HG03108 (cell line): Measurements from ENCODE around the gene PRKAR1B.

ENCODE experiments used
- ATAC-seq: cut with Tn5 transposase; IDR thresholded peaks from one replicate; pipeline ENCODE4 v1.9.1; 2021; ENCODE audit warnings: moderate library complexity; ENCODE audit not compliant: unreplicated experiment

The PRKAR1B gene

DNA sequence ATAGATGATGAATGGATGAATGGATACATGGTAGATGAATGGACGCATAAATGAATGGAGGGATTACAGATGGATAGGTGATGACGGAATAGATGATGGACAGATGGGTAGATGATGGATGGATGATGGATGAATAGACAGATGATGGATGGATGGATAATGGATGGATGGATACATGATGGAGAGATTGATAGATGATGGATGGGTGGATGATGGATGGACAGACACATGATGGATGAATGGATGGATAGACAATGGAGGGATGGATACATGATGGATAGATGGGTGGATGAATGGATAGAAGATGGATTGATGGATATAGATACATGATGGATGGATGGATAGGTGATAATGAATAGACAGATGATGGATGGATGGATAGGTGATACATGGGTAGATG lies 198.6 kb downstream of the PRKAR1B start:
- no peak for ATAC-seq

DNA sequence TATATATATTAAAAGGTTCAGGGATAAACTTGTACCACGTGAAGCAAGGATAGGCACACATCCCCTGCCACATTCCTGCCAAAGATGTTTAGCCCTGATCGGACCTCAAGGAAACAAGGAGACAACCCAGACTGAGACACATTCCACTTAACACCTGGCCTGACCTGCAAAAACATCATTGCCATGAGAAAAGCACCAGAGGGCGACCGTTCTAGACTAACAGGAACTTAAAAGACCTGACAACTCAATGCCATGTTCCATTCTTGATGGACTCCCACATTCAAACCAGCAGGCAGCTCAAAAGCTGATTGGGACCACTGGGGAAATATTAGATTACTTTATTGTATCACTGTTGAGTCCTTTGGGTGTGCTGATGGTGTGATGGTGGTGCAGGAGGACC lies 199.4 kb downstream of the PRKAR1B start:
- ATAC-seq: no peak

- ATAC-seq: no peak
Measured at GRCh38 chr7:526460-527034, 200.5 kb downstream of the PRKAR1B start.

- no peak for ATAC-seq
Measured at GRCh38 chr7:525740-526139, 201.3 kb downstream of the PRKAR1B start.

DNA sequence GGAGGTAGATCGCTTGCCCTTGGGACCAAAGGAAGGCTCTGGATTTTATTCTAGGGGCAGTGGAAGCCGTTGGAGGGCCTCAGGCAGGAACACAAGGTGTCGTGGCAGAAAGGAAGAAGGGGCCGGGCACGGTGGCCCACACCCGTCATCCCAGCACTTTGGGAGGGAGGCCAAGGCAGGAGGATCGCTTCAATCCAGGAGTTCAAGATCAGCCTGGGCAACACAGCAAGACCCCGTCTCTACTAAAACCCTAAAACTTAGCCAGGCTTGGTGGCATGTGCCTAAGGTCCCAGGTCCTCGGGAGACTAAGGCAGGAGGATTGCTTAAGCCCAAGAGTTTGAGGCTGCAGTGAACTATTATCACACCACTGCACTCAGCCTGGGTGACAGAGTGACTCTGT lies 202.3 kb downstream of the PRKAR1B start:
- ATAC-seq: no peak

GRCh38 chr7:523347-524336 lies 203.4 kb downstream of the PRKAR1B start:
- no peak for ATAC-seq

- ATAC-seq: no peak
Measured at GRCh38 chr7:522951-523314, 204.1 kb downstream of the PRKAR1B start.

DNA sequence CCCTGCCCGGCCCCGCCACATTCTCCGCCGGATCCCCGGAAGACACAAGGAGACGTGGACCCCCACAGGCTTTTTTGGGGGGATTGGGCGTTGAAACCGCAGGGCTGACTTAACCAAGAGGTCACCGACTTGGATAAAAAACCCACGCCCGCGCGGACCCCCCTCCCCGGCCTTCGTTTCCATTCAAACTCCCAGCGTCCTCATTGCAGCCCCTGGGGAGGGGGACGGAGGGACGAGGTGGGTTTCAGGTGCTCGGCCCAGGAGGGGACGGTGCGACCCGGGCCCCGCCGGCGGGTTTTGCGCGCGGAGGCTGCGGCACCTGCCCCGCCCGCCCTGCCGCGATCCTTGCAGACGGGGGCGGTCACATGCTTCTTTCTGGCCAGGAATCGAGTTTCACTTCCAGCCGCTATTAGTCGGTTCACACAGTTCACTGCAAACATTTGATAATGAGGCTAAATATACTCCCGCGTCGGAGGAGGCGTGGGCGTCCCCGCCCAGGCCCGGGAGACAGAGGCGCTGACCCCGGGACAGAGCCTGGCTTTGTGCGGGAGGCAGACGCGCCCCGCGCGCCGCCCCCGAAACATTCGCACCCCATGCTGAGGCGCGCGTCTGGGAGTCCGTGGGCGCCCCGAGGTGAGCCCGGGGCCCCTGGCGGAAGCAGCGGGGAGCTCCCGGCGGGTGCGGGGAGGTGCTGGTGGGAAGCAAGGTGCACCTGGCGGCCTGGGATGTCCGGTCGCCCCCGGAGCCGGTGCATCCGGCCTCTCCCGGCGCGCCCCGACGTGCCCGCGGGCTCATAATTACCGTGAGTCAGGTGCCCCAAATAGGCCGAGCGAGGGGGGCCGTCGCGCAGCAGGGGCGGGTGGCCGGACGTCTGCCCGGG lies 204.8 kb downstream of the PRKAR1B start:
- no peak for ATAC-seq

DNA sequence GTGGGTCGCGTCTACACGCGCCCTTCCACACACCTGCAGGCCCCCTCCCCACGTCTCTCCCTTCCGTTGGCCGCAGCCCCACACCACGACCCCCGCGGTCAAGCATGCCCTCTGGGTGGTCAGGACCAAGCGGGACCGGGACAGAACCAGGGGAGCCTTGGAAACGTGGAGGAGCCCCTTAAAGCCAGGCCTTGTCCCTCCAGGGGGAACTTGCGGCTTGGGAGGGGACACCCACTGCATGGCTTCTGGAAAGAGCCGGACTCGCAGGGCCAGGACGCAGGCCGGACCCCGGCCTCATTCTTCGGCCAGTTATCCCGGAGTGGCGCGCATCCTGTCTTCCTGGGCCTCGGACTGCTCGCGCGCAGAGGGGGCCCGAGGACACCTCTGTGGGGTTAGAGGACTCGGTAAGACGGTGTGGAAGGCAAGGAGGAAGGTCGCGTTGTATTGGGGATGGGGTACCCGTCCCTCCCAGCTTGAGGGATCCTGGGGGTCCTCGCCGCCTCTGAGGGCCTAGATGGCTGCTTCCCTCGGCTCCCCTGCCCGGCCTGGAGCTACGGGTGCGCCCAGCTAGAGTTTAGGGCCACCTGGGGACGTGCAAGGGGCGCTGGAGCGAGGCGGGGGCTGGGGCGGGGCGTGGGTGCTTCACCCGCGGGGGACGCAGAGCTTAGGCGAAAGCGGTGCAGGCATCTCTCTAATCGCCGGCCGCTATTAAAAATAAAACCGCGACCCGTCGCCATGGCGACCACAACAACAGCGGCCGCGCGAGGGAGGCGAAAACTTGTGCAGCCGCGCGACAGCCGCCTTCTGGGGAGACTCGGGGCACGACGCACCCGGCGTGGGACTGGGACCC lies 205.6 kb downstream of the PRKAR1B start:
- no peak for ATAC-seq

DNA sequence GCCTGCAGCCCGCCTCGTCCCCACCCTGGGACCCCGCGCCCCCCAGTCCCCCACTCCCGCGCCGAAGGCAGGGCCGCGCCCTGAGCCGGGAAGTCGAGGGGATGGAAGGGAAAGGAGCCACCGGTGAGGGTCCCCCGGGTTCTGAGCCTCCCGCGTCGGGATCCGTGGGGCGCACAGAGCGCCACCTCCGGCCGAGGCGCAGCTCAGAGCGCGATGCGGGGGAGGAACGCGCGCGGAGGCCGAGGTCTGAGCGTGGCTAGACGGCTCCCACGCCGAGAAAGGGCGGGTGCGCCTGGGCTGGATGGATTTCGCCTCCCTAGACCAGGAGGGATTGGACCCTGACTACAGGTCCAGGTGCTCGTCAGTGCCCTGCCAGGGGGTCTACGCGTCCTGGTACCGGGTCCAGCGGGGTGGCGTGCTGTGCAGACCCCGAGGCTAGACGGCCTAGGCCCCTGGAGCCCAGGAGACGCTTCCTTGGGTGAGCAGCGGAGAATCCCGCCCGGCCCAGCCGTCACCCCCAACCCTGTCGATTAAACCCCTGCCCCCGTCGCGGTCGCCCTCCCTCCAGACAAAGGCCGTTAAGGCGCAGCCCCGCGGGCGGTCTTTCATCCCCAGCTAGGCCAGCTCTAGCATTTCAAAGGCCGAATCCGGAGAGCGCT lies 206.4 kb downstream of the PRKAR1B start:
- no peak for ATAC-seq

DNA sequence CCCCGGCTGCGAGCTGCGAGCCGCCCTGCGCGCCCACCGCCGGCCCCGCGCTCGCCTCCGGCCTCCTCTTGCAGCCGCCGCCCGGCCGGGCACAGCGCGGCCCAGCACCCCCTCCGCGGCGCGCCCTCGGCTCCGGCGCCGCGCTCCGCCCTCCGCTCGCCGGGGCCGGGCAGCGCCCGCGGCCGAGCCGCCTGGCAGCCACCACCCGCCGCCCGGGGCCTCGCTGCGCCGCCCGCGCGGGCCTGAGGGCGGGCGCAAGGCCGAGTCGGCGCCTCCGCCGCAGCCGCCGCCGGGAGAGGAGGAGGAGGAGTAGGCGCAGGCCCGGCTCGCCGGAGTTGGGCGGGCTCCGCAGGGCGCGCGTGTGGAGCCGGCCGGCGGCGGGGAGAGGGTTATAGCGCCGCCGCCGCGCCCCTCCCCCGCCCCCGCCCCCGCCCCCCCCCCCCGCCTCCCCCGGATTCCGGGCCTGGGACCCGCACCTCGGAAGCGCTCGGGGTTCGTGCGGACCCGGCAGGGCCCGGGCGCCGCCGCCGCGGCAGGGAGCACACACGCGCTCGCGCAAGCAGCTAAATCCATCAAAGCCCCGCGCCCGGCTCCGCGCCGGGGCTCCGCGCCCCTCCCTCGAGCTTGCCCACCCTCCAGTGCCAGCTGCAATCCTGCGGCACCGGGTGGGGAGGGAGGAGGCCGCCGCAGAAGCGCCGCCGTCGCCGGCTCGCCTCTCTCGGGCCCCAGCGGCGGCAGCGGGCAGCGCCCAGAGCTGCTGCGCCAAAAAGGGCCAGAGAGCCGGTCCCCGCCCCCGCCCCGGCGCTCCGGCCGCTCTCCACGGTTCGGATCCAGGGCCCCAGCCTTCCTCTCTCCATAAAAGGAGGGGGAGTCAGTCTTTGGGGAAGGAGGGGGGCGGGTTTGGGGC lies 207.3 kb downstream of the PRKAR1B start, which contains the start of gene PDGFA:
TSS of gene PDGFA (minus strand) at position 363 of the 907 bp plus-strand sequence. CDS start 845 bp downstream, outside the sequence.
- ATAC-seq: no peak

DNA sequence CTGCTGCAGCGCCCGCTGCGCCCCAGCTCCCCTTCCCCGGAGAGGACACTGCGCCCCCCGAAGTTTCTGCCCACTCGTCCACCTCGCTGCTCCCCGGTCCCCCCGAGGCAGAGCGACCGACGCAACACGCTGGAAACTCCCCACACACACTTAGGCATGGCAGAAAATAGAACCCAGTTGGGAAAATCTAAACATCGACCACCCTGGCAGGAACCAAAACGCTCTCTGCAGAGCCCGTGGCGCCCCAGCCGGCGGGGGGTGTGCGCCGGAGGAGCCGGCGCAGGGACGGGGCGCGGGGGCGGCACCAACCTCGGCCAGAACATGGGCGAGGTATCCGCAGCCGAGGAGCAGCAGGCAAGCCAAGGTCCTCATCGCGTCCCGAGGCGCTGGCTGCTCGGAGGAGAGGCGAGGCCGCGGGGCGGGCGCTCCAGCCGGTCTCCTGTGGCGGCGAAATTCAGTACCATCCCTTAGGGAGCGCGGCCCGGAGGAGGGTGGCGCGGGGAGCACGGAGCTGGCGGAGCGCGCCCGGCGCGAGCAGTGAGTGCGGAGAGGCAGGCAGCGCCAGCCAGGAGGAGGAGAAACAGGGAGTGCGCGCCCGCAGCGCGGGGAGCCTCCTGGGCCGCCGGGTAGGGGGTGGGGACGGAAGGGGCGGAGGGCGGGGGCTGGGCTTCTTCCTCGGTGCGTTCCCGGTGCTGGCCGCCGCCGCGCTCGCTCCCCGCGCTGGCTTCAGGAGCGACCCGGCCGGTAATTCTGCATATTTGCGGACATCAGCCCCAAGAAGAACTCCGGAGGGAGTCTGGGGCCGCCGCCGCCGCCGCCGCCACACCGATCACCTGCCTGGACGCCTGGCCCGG lies 208.2 kb downstream of the PRKAR1B start:
- ATAC-seq: no peak

DNA sequence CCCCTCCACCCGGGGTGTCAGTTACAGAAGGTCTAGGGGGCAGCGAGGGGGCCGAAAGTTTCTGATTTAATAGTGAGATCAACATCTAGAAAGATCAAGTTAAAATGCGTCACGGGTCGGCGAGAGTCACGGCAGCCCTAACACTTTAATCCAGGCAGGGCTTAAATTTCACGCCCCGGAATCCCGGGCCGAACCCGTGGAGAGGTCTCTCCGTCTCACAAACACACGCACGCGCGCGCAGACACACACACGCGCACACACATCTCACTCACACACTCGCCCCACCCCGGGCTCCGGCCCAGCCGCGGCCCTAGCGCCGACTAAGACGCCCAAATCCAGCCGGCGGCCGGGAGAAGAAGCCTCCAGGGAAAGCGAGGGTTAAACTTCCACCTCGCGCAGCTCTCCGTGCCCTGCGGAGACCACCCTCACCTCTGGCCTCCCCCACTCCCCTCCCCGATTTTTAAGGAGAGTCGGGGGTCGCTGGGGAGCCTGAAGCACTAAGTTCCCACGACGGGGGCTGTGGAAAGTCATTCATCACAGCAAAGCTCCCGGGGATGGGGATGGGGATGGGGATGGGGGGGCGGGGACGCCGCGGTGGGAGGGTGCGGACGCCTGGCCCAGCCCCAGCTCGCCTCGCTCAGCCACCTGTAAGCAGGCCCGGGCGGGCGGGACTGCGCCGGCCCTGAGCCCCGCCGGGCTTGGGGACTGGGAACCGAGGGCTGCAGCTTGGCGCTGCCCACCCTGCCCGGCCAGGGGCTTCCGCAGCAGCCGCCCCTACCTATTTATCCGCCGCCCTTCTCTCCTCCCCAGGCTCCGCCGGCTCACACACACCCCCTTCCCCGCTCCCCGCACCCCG lies 209.1 kb downstream of the PRKAR1B start:
- no peak for ATAC-seq

DNA sequence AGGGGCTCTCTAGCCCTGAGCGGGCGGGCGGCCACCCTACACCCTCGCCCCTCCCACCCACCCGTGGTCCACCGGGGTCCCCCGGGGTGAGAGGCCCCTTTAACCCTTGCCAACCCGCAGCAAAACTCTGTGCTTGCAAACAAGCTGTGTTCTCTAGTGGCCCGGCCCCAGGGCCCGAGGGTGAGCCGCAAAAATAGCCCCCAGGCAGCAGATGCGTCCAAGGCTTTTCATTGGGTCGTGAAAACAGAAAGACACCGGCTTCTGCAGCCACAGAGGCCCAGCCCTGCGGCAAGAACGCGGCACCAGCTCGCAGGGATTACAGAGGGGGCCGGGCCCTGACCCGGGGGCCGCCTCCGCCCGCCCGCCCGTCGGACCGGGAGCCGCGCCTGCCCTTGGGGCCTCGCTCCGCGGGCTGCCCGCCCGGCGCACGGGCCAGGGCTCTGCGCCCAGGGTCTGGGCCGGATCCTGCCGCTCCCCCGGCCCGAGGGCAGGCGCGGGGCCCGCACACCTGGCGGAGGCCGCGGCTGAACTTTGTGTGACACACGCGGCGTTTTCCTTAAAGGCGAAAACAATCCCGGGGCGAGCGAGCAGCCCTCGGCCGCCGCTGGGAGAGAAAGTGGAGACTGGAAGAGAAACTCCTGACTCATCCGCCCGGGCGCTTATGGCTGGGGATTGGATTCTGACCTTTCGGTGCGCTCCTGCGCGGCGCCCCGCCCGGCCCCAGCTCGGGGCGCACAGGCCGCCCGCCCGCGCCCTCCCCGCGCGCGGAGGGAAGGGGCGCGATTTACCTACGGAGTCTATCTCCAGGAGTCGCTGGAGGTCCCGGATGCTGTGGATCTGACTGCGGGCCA lies 210.2 kb downstream of the PRKAR1B start:
- no peak for ATAC-seq

DNA sequence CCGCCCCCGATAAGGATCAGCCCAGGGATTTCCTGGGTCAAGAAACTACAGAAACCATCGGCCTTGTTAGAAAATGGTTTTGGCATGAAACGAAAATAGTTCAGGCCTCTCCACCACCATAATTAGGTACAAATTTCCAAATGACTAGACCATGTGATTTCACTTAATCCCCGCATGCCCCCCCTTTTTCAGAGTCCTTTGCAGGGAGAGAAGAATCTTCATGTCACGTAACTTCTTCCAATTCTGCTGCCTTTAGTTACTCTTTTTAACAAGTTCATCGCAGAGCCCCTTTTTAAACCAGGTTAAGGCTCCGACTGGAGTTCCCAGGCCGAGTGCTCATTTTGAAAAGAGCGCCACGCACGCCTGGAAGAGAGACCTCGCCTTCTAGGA lies 210.9 kb downstream of the PRKAR1B start:
- ATAC-seq: no peak

DNA sequence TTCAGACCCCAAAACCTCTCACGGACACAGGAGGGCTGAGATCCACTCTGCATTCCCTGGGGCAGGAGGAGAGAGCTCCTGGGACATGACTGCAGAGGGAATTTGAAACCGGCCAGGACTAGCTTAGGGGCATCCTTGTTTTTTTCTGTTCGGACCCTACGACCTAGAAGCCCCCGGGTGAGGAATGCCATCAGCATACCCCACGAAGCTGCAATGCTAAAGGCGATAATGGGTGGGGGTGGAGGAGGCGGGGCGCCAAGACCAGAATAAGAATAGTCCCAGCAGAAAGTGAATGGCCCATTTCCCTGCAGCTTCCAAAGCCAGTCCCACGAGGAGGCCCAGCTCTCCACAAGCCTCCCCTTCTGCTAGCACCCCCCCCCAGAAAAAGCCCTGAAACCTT lies 211.5 kb downstream of the PRKAR1B start:
- ATAC-seq: no peak
